HG03025 (cell line): ENCODE measurements around the gene ZBTB7C.

Experiments used
- ATAC-seq: cut with Tn5 transposase; IDR thresholded peaks from one replicate; pipeline ENCODE4 v1.9.1; 2021; ENCODE audit warnings: mild to moderate bottlenecking, moderate library complexity; ENCODE audit not compliant: unreplicated experiment, low FRiP score

The ZBTB7C gene

DNA sequence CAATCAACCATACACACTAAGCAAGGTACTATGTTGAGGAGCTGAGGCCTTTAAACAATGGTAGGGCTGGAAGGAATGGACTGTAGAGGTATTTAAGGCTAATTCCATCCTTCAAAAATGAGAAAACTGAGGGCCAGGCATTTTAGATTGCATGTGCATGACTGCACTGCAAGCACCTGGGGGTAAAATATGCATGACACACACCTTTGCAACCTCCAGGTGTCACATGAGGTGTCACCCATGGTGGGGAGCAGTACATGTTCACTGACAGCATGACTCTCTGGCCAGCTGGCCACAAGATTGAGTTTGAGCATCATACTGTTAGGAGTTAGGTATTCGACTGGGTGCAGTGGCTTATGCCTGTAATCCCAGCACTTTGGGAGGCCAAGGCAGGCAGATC lies 182.8 kb downstream of the ZBTB7C start:
- no peak for ATAC-seq

DNA sequence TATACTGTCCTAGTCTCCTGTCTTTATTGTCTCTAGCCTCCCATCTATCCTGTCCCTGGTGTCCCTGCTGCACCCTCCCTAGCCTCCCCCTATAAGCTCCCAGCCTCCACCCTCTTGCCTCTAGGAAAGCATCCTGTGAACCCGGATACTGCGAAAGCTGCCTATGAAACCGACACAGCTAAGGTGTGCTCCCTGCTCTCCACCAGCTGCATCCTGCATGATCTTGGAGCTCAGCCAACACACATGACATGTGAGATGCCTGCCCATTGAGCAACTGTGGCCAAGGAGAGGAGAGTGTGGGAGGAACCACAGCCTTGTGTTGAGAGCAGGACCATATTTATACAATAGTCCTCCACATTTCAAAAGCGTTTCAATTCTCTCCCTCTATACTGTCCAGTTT lies 187.1 kb downstream of the ZBTB7C start:
- ATAC-seq, result peak; percentile 88

GRCh38 chr18:48219810-48220499 lies 189.2 kb downstream of the ZBTB7C start:
- no peak for ATAC-seq

DNA sequence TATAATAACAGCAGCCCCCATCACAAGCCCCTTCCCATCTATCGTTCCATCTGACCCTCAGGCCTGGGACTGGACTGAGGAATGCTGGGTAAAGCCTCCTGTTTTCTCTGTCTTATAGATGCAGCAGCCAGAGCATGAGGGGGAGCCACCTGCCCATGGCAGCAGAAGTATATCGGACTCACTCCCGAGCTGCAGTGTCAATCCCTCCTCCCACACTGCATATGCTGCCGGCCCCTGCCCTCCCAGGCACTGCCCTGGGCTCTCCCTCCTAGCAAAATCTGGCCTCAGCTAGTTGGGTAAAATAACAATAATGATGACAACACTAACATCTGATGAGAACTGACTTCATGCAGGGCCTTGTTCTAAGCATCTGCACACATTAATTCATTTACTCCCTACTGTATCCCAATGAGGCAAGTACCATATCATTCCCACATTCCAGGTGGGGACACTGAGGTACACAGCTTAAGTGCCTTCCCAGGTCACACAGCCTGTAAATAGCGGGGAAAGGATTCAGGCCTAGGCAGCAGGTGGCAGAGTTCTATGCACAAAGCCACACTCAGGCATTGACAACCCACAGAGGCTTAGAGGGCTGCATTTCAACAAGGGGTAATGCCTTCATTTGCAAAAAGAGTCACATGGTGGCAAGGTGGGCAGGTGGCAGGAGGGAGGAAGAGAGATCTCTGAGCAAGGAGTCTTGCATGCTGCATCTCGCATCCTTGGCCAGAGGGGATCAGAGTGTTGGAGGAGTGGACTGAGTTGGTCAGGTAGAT lies 190.0 kb downstream of the ZBTB7C start:
- no peak for ATAC-seq

GRCh38 chr18:48218285-48219022 lies 190.7 kb downstream of the ZBTB7C start:
- ATAC-seq, result no peak

- ATAC-seq, result no peak
Measured at GRCh38 chr18:48217258-48218250, 191.6 kb downstream of the ZBTB7C start.

DNA sequence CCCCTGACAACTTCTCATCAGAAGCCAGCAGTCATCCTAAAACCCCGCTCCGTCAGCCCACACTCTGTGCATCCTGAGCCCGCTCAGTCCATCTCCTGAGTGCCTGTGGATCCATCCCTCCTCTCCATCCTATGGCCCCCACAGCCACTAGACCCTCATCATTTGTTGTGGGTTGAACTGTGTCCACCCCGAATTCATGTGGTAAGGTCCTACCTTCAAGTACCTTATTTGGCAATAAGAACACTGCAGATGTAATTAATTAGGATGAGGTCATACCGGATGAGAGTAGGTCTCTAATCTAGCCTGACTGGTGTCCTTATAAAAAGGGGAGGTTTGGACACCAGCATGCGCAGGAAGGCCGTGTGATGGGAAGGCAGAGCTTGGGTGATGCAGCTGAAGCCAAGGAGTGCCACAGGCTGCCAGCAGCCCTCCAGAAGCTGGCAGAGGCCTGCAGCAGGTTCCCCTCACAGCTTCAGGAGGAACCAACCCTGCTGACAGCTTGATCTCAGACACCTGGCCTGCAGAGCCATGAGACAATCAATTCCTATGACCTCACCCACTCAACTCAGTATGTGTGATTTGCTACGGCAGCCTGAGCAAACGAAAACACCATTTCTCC lies 192.4 kb downstream of the ZBTB7C start:
- ATAC-seq, result no peak

GRCh38 chr18:48215876-48216638 lies 193.1 kb downstream of the ZBTB7C start:
- ATAC-seq, result no peak

DNA sequence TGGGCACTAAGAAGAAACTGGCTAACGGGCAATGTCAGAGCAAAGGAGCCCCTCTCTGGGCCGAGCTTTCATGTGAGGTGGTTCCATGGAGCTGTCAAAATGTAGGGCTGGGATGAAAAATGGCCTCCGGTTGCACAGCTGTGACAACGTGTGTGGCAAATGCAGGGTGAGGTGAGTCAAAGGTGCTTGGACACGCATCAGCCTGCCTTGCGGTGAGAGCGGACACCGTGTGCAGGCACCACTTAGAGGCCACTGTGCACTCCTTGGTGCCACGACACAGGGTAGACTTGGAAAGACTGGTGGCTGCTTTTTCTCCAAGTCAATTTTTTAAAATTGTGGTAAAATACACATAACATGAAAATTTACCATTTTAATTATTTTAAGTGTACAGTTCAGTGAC lies 195.4 kb downstream of the ZBTB7C start:
- no peak for ATAC-seq

DNA sequence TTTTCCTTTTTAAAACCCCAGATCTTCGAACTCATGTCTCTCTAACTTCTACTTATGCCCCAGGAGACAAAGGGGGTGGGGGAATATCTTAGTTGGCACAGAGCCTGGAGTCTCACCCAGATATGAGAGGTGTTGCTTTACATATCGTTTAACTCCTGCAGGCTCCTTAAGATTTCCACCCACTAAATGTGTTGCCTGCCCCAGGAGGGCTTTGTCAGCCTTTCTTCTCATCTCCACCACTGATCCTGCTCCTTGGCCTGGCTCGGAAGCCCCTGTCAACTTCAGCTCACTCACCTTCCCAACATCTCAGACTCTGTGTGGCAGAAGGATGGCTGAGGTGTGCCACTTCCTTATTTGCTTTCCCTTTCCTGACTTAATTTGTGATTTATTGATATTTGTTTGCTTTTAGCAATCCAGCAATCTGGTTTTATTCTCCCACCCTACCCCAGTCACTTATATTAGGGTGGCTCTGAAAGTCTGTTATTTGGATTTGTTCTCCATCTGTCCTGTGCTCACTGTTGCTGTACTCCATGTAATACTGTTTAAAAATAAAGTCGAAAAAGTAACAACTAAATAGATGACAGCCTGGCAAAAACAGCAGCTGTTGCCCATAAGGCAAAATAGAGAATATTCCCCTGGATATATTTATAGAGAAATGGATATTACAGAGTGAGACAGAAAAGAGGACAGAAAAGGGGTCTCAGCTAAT lies 200.6 kb downstream of the ZBTB7C start:
- ATAC-seq, result no peak

DNA sequence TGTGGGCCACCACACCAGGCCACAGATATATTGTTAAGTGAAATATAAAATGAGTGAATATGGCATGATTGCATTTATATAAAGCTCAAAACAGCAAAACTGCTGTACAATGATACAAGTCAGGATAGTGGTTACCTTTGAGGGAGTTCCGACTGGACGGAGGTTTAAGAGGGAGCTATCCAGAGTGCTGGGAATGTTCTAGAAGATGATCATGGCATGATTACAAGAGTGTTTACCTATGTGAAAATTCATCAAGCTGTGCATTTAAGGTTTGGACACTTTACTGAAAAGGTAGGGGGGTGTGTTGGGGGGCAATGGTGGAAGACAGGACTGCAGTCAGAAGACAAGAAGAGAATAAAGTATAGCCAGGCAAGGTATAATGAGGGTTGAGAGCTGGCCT lies 201.4 kb downstream of the ZBTB7C start:
- ATAC-seq, result no peak

GRCh38 chr18:48206887-48207286 lies 202.3 kb downstream of the ZBTB7C start:
- no peak for ATAC-seq

- no peak for ATAC-seq
Measured at GRCh38 chr18:48203961-48204666, 205.1 kb downstream of the ZBTB7C start.

DNA sequence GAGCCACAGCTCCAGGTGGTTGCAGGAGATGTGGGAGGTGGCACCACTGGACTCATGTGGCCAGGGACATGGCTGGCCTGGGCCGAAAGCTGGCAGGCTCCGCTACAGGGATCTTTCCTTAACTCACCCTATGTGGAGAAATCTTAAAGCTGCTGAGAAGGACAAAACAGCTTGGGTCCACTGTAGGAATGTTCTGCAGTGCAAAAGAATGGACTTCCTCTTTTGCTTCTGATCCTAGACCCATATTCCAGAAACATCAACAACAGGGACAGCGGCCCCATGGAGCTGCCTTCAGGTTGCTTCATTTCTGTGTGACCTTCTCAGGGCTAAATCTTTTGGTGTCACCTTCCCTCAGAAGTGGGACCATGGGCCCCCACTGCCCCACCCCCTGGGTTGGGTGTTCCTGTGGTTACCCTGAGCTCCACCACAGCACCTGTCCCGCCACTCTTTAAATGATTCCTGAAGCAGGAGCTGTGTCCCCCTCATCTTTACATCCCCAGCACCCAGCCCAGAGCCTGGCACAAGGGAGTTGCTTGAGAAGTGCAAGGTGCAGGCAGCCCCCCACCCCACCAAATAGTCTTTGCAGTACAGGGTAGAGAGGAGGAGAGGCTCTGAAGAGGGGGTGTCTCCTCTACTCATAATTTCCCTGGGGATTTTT lies 205.8 kb downstream of the ZBTB7C start:
- no peak for ATAC-seq

GRCh38 chr18:48202350-48203260 lies 206.6 kb downstream of the ZBTB7C start:
- no peak for ATAC-seq

DNA sequence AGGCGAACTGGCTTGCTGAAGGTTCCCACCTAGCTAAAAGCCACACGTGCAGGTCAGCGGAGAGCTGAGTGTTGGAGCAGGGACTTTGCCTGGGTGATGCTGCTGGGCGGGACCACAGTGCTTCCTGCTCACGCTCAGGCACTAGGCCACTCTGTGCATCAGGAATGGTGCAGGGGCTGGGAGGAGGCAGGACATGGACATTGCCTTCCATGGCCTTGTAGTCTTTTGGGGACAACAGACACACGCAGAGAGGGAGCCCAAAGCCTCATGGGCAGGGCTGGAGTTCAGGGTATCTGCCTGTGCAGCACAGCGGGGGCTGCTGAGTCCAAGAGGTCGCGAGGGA lies 207.2 kb downstream of the ZBTB7C start:
- no peak for ATAC-seq
